Fibroblast of lung (primary cell): ENCODE data around the gene CEP250. TPM values are rescaled to one million over a fixed set of nuclear protein-coding genes. Genes with fewer than 3 reads are reported as not detected.
A peak's percentile ranks its signal among the peaks of the same experiment; 100 is the strongest.
"Not testable (repeated sequence)": the region's sequence is repeated elsewhere in the genome, so short reads cannot be mapped to it uniquely, and the experiment has no call there.

Experiments used
- DNase-seq, 2 donors: peaks; one replicate each; pipeline versions ENCODE4 v3.0.0 to v3.0.0-alpha.2; 2010; ENCODE audit warnings: low read depth in 2 of 2
- H2AFZ ChIP-seq: 2 replicates; pipeline ENCODE4 v1.5.1; 2012; ENCODE audit warnings: low read length, control low read depth, inconsistent platforms
- H3K27ac ChIP-seq: 2 replicates; pipeline ENCODE4 v1.5.1; 2011; ENCODE audit warnings: low read length, control low read depth; ENCODE audit not compliant: insufficient read depth
- H3K27me3 ChIP-seq: 2 replicates; pipeline ENCODE4 v1.5.1; 2011; ENCODE audit warnings: mild to moderate bottlenecking, low read length; ENCODE audit not compliant: control insufficient read depth, insufficient read depth
- H3K36me3 ChIP-seq: 2 replicates; pipeline ENCODE4 v1.5.1; 2011; ENCODE audit warnings: low read length; ENCODE audit not compliant: control insufficient read depth, insufficient read depth
- H3K4me1 ChIP-seq: 2 replicates; pipeline ENCODE4 v1.5.1; 2011; ENCODE audit warnings: low read length; ENCODE audit not compliant: control insufficient read depth, insufficient read depth; ENCODE audit errors: extremely low read depth
- H3K4me2 ChIP-seq: 2 replicates; pipeline ENCODE4 v1.5.1; 2011; ENCODE audit warnings: low read length, control low read depth; ENCODE audit not compliant: insufficient read depth; ENCODE audit errors: extremely low read depth
- H3K4me3 ChIP-seq, 4 experiments: fragments of 200-600 bp in 1 of 4; sonication (generic) in 1 of 4; replicated peaks in 1 of 4; 2 replicates each; pipeline ENCODE4 v1.5.1; 2011 to 2016; ENCODE audit warnings: low read length in 4 of 4, low read depth in 3 of 4, mild to moderate bottlenecking in 3 of 4, control low read depth in 2 of 4, inconsistent platforms in 1 of 4, mixed read lengths in 1 of 4; ENCODE audit not compliant: insufficient read depth in 1 of 4; ENCODE audit errors: control extremely low read depth in 1 of 4
- H3K79me2 ChIP-seq: 2 replicates; pipeline ENCODE4 v1.5.1; 2012; ENCODE audit warnings: mild to moderate bottlenecking, low read length, inconsistent platforms; ENCODE audit not compliant: control insufficient read depth, insufficient read depth
- H3K9ac ChIP-seq: 2 replicates; pipeline ENCODE4 v1.5.1; 2011; ENCODE audit warnings: mild to moderate bottlenecking, low read length, control low read depth; ENCODE audit not compliant: insufficient read depth
- H3K9me3 ChIP-seq: 2 replicates; pipeline ENCODE4 v1.5.1; 2012; ENCODE audit warnings: low read depth, low read length; ENCODE audit not compliant: control insufficient read depth, insufficient read depth
- H4K20me1 ChIP-seq: 2 replicates; pipeline ENCODE4 v1.5.1; 2011; ENCODE audit warnings: low read length; ENCODE audit not compliant: control insufficient read depth, insufficient read depth; ENCODE audit errors: extremely low read depth
- EZH2 ChIP-seq: IDR thresholded peaks from 2 replicates; pipeline ENCODE4 v1.5.1; 2012; ENCODE audit warnings: low read length, control low read depth, mild to moderate bottlenecking; ENCODE audit errors: missing control alignments
- polyA plus RNA-seq, 2 donors: library from polyadenylated mRNA; depleted of rRNA in 1 of 2; stranded (reverse) in 1 of 2; unstranded in 1 of 2; fragments of >200 nt; gene quantifications; 2 replicates each; pipeline ENCODE4 v1.2.1, GENCODE V29; 2011 to 2012; ENCODE audit warnings: missing spikeins in 1 of 2
- total RNA-seq: library from RNA; depleted of rRNA; stranded (reverse); fragments of >200 nt; gene quantifications from 2 replicates; pipeline ENCODE4 v1.2.1, GENCODE V29; 2014
- TF ChIP-seq, protein P1 (sequence below), 2 donors: IDR thresholded peaks in 1 of 2; conservative IDR thresholded peaks in 1 of 2; 1 replicate in 1 of 2; 2 replicates in 1 of 2; pipeline ENCODE4 v1.5.1; 2011 to 2012; ENCODE audit warnings: low read length in 2 of 2, control low read depth in 1 of 2, inconsistent platforms in 1 of 2, low read depth in 1 of 2, mild to moderate bottlenecking in 1 of 2

The CEP250 gene
- total and polyA plus RNA-seq, 2 donors (not counting 1 experiment from before 2014, with no cell fraction given) = 11.3 to 45.9 TPM

DNA sequence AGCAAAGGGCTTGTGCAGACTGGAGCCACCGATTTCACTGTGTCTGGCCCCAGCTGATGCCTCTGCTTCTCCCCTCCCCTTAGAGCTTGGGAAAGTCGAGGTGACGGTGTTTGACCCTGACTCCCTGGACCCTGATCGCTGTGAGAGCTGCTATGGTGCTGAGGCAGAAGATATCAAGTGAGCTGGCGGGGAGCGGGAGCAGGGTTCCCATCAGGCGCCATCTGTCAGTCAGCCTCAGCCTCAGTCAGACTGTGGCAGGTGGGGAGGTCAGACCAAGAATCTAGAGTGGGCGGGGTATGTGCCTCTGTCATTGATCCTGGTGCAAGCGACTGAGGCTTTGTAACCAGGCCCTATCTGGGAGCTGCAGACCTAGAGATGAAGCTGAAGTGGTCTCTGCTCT, 91.9 kb downstream of the CEP250 start:
- Histone ChIP-seq H3K36me3 (peaks cover 23% of the 10 kb centered on the region), H3K4me3 (no peak overlapping the region), H3K27ac (no peak overlapping the region), H3K4me1 (peaks cover 2% of the 10 kb centered on the region), H3K4me2 (no peak overlapping the region), H3K9ac (no peak overlapping the region), H4K20me1 (no peaks in the 10 kb centered on the region), H3K79me2 (peaks cover 5% of the 10 kb centered on the region), H2AFZ (no peak overlapping the region), H3K9me3 (no peaks in the 10 kb centered on the region), H3K27me3 (no peaks in the 10 kb centered on the region)
- TF ChIP-seq EZH2 = no peak
- TF ChIP-seq, protein P1, sequence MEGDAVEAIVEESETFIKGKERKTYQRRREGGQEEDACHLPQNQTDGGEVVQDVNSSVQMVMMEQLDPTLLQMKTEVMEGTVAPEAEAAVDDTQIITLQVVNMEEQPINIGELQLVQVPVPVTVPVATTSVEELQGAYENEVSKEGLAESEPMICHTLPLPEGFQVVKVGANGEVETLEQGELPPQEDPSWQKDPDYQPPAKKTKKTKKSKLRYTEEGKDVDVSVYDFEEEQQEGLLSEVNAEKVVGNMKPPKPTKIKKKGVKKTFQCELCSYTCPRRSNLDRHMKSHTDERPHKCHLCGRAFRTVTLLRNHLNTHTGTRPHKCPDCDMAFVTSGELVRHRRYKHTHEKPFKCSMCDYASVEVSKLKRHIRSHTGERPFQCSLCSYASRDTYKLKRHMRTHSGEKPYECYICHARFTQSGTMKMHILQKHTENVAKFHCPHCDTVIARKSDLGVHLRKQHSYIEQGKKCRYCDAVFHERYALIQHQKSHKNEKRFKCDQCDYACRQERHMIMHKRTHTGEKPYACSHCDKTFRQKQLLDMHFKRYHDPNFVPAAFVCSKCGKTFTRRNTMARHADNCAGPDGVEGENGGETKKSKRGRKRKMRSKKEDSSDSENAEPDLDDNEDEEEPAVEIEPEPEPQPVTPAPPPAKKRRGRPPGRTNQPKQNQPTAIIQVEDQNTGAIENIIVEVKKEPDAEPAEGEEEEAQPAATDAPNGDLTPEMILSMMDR (conservative IDR thresholded peaks at IDR 0.05 in 1 of 2, IDR thresholded peaks at IDR 0.05 in 1 of 2; ENCODE audit: low read depth in 1 of 2, low read length in 2 of 2) = no peak
- no peak for DNase-seq

DNA sequence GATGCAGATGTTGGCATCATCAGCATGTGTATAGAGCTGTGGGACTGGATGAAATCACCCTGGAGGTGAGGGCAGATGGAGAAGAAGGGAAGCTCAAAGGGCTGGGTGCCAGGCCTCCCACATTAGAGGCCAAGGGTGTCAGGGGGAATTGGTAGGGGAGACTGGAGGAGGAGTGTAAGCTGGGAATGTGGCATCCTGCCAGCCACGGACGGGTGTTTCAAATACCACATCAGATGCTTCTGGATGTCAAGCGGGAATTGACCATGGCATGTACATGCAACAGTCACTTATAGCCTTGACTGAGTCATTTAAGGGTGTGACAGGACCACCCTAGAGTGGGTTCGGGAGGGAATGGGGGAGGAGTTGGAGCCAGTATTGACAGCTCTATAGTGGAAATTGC, 96.1 kb downstream of the CEP250 start:
- Histone ChIP-seq H3K4me2 (no peak overlapping the region), H3K9ac (no peak overlapping the region), H3K9me3 (no peaks in the 10 kb centered on the region), H3K4me3 (no peak overlapping the region), H3K27ac (no peak overlapping the region), H4K20me1 (no peaks in the 10 kb centered on the region), H3K4me1 (no peaks in the 10 kb centered on the region), H3K27me3 (no peaks in the 10 kb centered on the region), H3K36me3 (peaks cover 32% of the 10 kb centered on the region), H3K79me2 (no peaks in the 10 kb centered on the region), H2AFZ (no peak overlapping the region)
- DNase-seq = peak; percentile 6 to 40
- no peak for TF ChIP-seq EZH2
- TF ChIP-seq, protein P1 (conservative IDR thresholded peaks at IDR 0.05 in 1 of 2, IDR thresholded peaks at IDR 0.05 in 1 of 2; ENCODE audit: low read depth in 1 of 2, low read length in 2 of 2) = no peak

DNA sequence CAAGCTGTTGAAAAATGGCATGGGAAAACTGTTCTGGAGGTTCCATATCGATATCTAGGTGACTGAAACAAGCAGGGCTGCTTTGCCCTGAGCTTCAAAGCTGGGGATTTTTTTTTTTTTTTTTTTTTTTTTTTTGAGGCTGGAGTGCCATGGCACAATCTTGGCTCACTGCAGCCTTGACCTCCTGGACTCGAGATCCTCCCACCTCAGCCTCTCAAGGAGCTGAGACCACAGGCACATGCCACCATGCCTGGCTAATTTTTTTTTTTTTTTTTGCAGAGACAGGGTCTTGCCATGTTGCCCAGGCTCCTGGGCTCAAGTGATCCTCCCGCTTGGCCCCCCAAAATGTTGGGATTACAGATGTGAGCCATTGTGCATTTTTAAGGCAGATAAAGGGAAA, 97.5 kb downstream of the CEP250 start:
- H3K27me3 ChIP-seq = no peaks in the 10 kb centered on the region
- no peak overlapping the region for H3K4me3 ChIP-seq
- no peak overlapping the region for H3K4me2 ChIP-seq
- H3K79me2 ChIP-seq = no peaks in the 10 kb centered on the region
- H2AFZ ChIP-seq = no peak overlapping the region
- H3K4me1 ChIP-seq = no peaks in the 10 kb centered on the region
- DNase-seq = no peak
- H3K27ac ChIP-seq = no peak overlapping the region
- no peak overlapping the region for H3K9ac ChIP-seq
- H3K36me3 ChIP-seq = peaks cover 30% of the 10 kb centered on the region
- TF ChIP-seq, protein P1 (conservative IDR thresholded peaks at IDR 0.05 in 1 of 2, IDR thresholded peaks at IDR 0.05 in 1 of 2; ENCODE audit: low read depth in 1 of 2, low read length in 2 of 2) = no peak
- TF ChIP-seq EZH2 = no peak
- H3K9me3 ChIP-seq = no peaks in the 10 kb centered on the region
- H4K20me1 ChIP-seq = no peaks in the 10 kb centered on the region

DNA sequence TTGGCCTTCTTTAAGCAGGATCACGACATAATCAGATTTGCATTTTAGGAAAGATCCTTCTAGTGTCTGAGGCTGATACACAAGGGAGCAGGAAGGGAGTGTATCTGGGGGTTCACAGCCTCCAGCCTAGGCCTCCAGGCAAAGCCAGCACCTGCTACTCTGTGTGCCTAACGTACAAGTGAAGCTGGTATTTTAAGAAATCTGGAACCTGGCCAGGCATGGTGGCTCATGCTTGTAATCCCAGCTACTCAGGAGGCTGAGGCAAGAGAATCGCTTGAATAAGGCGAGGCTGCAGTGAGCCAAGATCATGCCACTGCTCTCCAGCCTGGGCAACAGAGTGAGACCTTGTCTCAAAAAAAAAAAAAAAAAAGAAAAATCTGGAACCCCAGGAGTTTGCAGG, 100.1 kb downstream of the CEP250 start:
- H2AFZ ChIP-seq, H3K4me3 ChIP-seq, H3K27me3 ChIP-seq, H3K79me2 ChIP-seq, H3K27ac ChIP-seq, H3K4me2 ChIP-seq, H4K20me1 ChIP-seq, H3K9me3 ChIP-seq, H3K4me1 ChIP-seq, H3K9ac ChIP-seq, DNase-seq: not testable (repeated sequence)
- peaks cover 25% of the 10 kb centered on the region for H3K36me3 ChIP-seq
